ENCODE measurements around the gene ALKBH5. TPM values are rescaled to one million over a fixed set of nuclear protein-coding genes. Genes with fewer than 3 reads are reported as not detected.

The ALKBH5 gene
- total RNA-seq, 1 donor from 2014 or later, result 99.1 TPM

DNA sequence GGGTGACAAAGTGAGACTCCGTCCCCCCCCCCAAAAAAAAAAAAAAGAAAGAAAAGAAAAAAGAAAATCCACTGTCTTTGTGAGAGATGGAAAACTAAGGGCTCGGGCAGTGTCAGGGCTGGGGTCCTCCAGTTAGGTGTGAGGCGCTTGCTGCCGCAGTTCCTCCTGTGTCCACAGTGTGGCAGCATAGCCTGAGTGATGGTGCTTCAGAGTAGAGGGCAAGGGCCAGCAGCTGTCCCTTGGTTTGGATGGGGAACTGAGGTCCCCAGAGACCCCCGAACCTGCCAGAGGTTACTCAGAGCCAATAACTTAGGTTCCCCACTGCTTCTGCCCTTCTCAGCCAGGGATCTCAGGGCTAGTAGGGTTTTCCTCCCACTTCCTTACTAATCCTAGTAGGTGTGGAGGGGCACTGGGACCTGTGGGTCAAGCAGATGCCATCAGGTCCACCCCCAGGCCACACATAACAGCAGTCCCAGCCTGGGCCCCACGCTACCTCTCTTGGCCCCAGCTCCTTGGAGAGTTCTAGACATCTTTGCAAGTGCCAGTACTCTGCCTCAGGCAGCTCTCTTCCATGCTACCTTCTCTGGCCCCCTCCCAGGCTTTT lies 33.9 kb downstream of the ALKBH5 start:
- Histone ChIP-seq H3K27me3 (no peaks in the 10 kb centered on the region), H3K36me3 (no peaks in the 10 kb centered on the region), H3K9me3 (no peaks in the 10 kb centered on the region), H3K27ac (no peak overlapping the region), H3K4me3 (no peak overlapping the region), H3K4me1 (peaks cover 8% of the 10 kb centered on the region)
- intact Hi-C loops (cut with DNase I), result no loop called here
- TF ChIP-seq, protein P1, sequence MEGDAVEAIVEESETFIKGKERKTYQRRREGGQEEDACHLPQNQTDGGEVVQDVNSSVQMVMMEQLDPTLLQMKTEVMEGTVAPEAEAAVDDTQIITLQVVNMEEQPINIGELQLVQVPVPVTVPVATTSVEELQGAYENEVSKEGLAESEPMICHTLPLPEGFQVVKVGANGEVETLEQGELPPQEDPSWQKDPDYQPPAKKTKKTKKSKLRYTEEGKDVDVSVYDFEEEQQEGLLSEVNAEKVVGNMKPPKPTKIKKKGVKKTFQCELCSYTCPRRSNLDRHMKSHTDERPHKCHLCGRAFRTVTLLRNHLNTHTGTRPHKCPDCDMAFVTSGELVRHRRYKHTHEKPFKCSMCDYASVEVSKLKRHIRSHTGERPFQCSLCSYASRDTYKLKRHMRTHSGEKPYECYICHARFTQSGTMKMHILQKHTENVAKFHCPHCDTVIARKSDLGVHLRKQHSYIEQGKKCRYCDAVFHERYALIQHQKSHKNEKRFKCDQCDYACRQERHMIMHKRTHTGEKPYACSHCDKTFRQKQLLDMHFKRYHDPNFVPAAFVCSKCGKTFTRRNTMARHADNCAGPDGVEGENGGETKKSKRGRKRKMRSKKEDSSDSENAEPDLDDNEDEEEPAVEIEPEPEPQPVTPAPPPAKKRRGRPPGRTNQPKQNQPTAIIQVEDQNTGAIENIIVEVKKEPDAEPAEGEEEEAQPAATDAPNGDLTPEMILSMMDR (IDR thresholded peaks at IDR 0.05), result peak; percentile 92
- ATAC-seq, result peak; percentile 96
- peak; percentile 85 for DNase-seq

DNA sequence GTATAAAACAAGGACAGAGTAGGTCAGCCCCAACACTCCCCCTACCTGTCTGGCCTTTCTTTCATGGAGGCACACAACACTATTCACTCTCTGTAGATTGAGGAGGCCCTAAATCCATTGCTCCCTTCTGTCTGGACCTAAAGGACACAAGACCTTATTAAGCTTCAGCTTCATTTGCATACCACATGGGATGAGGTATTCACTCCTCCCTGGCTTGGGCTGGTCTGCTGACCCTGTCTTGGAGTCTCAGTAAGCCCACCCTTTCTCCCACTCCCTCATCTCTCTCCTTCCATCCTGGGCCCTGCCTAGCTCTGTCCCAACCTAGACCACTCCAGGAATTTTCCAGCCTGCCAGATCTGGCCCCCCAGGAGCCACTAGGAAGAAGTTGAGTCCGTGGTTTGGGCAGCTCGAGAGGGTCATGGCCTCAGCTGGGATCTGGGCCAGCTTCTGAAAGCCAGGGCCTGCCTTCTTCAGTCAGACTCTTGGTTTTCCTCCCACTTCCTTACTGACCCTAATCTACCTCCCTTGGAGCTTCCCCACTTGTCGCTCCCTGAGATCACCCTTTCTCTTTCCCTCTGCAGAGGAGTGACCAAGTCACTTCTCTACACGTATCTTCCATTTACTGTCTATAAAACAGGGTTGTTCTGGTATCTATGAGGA lies 35.3 kb downstream of the ALKBH5 start:
- Histone ChIP-seq H3K4me1 (peaks cover 8% of the 10 kb centered on the region), H3K4me3 (no peak overlapping the region), H3K27me3 (no peaks in the 10 kb centered on the region), H3K9me3 (no peaks in the 10 kb centered on the region), H3K36me3 (no peaks in the 10 kb centered on the region), H3K27ac (no peak overlapping the region)
- ATAC-seq (peak; percentile 28), DNase-seq (no peak)
- TF ChIP-seq, protein P1 (IDR thresholded peaks at IDR 0.05), result no peak
- intact Hi-C loops (cut with DNase I), result no loop called here

DNA sequence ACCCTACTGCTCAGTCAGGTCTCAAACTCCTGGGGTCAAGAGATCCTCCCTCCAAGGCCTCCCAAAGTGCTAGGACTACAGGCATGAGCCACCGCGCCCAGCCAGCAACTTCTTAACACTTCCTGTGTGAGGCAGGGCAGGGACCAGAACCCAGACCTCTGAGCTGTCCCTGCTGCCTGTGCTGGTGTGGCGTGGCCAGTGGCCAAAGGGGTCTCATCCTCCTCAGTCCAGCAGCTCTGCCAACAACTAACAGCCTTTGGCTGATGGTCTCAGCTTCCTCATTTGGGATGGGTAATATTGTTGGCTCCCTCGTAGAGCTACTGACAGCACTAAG lies 40.4 kb downstream of the ALKBH5 start:
- no peak for ATAC-seq
- TF ChIP-seq, protein P1 (IDR thresholded peaks at IDR 0.05), result no peak
- Histone ChIP-seq H3K4me3 (no peak overlapping the region), H3K4me1 (peaks cover 18% of the 10 kb centered on the region), H3K36me3 (no peaks in the 10 kb centered on the region), H3K9me3 (no peaks in the 10 kb centered on the region), H3K27ac (no peak overlapping the region), H3K27me3 (no peaks in the 10 kb centered on the region)
- no peak for DNase-seq
- intact Hi-C loops (cut with DNase I), result no loop called here

DNA sequence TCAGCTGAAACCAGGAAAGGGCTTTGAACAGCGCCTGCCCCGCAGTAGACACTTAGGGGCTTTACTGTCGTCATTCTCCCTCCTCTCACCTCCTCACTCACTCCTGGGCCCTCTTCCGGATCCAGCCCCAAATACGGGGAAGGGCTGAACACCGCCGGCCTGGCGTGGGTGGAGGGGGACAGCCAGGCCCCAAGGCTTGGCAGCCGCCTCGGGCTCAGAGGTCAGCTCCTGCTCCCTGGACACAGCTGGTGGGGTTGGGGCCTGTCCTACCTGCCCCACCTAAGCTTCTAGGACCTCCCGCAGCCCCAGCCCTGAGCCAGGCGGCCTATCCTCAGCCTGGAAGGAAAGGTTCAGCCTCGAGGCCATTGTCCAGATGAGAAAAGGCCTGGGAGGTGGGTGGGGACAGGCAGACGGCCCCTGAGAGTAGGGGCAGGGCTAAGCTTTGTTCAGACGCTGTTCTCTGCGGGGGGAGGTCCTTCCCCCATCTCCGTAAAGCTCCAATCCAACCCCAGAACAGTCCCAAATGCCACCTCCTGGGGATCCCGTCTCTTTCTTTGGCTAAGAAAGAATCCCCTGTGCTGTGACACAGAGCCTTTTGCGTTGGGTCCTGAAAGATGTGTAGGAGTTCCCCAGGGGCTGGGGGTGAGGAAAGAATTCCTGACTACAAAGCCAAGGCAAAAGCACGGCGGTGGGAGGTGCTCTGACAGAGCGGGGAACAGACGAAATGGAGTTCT lies 40.9 kb downstream of the ALKBH5 start:
- TF ChIP-seq, protein P1 (IDR thresholded peaks at IDR 0.05), result no peak
- Histone ChIP-seq H3K4me1 (peaks cover 12% of the 10 kb centered on the region), H3K27ac (peak overlapping the region; percentile 30), H3K4me3 (peak overlapping the region; percentile 39), H3K36me3 (no peaks in the 10 kb centered on the region), H3K27me3 (no peaks in the 10 kb centered on the region), H3K9me3 (no peaks in the 10 kb centered on the region)
- DNase-seq, result no peak
- intact Hi-C loops (cut with DNase I), result no loop called here
- no peak for ATAC-seq

DNA sequence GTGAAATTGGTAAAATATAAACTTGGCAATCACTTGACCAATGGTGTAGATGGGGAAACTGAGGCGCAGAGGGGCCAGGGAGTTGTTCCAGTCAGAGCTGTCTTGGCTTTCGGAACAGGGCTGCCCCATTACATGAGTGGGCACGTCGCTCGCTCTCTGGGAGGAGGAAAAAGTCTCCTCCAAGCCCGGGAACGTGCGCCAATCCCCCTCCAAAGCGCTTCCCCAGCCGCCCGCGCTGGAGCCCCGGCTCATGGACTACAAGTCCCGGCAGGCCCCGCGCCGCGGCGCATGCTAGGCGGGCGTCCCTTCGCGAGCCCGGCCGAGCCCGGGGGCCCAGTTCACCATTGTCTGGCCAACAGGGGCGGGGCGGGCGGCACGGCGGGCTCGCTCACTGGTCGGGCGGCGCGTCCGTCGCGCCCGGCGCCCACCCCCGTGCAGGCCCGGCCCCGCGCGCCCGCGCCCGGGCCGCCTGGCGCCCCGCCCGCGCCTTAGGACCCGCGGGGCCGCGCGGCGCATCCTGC lies 41.6 kb downstream of the ALKBH5 start, which contains the start of gene LLGL1:
Gene LLGL1 (plus strand): TSS at position 515 of the 521 bp plus-strand sequence. CDS start 48 bp downstream, outside the sequence.
- H3K9me3 ChIP-seq, result no peaks in the 10 kb centered on the region
- intact Hi-C loops (cut with DNase I), result no loop called here
- DNase-seq, result peak; percentile 99
- TF ChIP-seq, protein P1 (IDR thresholded peaks at IDR 0.05), result no peak
- H3K4me3 ChIP-seq, result peak within 1 kb of the TSS; percentile 61
- peak; percentile 98 for ATAC-seq
- peak within 1 kb of the TSS; percentile 30 for H3K27ac ChIP-seq
- H3K27me3 ChIP-seq, result no peaks in the 10 kb centered on the region
- H3K36me3 ChIP-seq, result no peaks in the 10 kb centered on the region
- peaks cover 12% of the 10 kb centered on the region for H3K4me1 ChIP-seq
